NK-92 (cell line): ENCODE results near the gene TBXT.
"Not testable (repeated sequence)": the region's sequence is repeated elsewhere in the genome, so short reads cannot be mapped to it uniquely, and the experiment has no call there.

ENCODE experiments used
- DNase-seq: peaks from one replicate; lab custom pipeline; 2025; ENCODE audit not compliant: unreplicated experiment; lab: John Stamatoyannopoulos, UW

The TBXT gene, protein sequence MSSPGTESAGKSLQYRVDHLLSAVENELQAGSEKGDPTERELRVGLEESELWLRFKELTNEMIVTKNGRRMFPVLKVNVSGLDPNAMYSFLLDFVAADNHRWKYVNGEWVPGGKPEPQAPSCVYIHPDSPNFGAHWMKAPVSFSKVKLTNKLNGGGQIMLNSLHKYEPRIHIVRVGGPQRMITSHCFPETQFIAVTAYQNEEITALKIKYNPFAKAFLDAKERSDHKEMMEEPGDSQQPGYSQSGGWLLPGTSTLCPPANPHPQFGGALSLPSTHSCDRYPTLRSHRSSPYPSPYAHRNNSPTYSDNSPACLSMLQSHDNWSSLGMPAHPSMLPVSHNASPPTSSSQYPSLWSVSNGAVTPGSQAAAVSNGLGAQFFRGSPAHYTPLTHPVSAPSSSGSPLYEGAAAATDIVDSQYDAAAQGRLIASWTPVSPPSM

DNA sequence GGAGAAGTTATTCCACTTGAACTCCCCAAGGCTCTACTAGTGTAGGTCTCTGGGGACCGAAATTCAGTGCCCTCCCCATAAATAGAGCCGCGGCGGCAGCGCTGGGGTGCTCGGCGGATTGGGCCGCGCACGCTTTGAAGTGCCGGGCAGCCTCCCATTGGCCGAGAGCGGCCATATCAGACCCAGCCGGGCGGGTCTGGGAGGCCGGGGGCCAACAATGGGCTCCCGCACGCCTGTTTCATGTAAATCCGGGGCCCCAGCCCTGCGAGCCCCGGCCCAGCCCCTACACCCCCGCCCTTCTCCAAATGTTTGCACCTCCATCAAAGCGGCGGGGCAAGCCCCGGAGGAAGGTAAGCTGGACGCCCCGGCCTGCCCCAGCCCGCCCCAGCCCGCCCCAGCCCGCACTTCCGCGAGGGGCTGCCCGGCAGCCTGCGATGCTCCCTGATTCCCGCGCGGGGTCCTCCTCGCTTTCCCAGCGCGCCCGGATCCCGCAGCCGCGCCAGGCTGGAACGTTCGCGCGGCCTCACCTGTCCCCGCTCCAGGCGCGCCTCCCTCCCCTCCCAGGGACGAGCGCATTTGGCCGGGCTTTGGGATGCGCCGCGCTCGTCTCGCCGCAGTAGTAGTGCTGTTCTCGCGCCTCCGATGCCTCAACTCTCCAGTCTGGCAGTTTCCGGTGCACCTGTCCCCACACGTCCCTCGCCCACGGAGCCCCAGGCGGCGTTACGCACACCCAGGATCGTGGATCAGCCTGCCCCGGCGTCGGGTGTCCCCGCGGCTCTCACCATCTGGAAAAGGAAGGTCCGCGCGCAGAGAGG is at the start of gene TBXT:
TSS of gene TBXT (minus strand) at position 51 of the 815 bp plus-strand sequence. CDS start 260 bp downstream, outside the sequence.
- no peak for DNase-seq

DNA sequence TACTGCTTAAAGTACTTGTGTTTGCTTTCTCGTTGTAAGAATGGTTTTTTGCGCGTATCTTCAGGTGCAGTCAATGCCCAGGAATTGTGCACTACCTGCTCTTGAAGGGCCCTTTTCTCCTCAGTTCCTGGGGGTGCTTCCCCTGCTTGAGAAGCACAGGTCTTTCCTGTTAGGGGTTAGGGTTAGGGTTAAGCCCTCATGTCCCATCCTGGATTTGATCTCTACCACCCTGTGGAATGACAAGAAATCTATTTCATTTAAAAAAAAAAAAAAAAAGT is 39.6 kb upstream of the TBXT start:
- DNase-seq = no peak

DNA sequence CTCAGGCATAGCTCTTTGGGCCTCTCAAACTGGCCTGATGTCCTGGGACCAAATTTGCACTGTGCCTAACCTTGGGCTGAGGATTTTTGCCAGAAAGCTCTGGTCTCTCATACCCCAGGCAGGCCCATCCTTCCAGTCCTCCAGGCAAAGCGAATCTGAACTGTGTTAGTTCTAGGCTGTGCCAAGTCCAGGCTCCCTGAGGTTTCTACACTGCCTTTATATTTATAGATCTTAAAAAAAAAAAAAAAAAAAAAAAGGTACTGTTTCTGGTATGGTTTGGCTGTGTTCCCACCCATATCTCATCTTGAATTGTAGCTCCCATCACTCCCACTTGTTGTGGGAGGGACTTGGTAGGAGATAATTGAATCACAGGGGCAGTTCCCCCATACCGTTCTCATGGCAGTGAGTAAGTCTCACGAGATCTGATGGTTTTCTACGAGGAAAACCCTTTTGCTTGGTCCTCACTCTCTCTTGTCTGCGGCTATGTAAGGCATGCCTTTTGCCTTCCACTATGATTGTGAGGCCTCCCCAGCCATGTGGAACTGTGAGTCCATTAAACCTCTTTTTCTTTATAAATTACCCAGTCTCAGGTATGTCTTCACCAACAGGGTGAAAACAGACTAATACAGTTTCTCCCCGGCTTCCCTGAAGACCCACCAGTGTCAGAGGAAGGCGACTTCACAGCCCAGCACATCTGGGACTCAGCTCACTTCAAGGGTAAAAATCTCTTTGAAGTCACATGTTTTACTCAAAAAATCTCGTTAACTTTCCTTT is 39.0 kb upstream of the TBXT start:
- DNase-seq = no peak

DNA sequence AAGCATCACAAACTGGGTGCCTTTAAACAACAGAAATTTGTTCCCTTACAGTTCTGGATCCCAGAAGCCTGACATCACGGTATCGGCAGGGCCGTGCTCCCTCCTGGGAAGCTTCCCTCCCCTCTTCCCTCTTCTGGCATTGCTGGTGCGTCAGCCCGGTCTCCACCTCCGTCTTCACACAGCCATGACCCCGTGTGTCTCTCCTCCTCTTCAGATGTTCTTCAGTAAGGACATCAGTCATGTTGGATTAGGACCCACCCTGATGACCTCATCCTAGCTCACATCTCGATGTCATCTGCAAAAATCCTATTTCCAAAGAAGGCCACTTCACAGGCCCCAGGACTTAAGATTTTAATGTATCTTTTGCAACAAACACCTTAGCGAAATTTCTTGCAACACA is 38.4 kb upstream of the TBXT start:
- DNase-seq = no peak

DNA sequence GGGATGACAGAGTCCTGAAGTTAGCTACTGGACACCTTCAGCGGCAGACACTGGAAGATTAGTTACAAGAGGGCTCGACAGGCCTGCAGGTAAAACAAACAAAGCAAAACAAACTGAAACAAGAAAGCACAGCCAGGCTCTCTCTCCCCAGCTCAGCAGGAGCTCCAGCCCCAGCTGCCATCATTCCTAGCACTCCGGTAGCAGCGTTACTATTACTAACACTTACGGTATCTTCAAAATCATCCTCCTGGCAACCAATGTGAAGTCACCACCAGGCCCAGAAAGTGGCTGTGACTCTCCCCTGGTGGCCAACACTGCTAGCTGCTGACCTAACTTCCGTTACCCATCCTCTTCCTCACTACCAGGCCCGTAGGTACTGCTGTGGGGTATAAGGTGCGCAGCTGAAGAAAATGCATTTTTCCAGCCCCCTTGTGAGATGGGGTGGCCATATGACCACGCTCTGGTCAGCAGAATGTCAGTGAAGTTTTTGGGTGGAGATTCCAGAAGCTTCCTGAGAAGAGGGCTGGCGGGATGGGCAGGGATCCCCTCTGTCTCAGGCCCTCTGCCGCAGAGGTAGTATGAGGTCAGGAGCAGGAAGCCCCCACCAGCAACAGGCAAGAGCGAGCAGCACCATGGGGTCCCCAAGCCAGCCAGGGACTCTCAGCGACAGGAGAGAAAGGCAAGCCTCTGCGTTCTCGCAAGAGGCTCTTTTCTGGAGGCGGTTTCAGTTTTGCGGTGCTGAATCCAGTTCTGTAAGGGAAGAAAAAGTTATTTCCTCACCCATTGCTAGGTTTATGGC is 37.4 kb upstream of the TBXT start:
- DNase-seq = no peak

DNA sequence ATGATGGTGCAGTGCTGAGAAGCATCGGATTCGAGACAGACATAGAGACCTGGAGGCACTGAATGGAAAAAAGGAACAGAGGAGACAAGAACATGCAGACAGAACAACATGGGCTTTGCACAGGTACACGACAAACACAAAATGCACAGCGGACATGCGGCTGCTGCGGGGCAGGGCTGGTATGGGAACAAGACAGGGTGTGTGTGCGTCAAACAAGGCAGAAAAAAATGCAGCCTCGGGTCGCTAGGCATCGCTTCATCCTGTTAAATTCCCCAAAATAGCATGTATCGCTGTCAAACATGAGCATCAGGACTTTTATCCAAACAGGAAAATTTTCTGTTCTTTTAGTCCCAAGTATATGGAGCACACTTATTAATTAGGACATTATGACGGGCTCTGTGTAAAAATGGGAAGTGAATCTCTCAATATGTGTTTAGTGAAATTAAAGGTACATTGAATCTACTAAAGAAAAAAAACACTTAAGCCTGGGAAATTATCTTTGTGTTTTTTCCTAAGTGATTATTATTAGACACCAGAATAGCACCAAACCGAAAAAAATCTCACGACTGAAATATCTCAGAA is 36.1 kb upstream of the TBXT start:
- no peak for DNase-seq

DNA sequence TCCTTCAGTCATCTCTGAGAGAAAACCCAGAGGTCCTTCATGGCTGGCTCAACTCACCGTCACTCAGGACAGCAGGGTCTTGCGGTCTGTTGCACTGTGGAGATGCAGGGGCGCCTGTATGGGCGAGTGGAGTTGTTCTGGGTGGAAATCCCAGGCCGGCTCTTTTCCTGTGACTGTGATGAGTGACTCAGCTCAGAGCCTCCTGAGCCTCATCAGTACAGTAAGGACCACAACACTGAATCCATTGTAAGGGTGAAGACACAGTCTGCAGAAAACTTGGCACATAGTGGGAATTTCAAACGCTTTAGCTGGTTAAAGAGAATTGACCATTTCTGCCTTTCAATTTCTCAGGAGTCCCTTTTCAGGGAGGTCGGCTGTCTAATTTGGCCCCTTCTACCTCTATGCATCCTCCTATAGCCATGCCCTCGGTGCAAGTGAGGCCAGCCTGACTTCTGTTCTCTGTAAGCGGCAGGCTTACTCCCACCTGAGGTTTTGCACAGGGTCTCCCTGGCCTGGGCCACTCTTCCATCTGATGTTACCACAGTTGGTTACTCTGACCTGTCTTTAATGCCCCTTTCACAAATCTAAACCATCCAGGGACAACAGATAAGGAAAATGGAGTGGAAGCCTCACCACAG is 35.5 kb upstream of the TBXT start:
- DNase-seq = no peak

DNA sequence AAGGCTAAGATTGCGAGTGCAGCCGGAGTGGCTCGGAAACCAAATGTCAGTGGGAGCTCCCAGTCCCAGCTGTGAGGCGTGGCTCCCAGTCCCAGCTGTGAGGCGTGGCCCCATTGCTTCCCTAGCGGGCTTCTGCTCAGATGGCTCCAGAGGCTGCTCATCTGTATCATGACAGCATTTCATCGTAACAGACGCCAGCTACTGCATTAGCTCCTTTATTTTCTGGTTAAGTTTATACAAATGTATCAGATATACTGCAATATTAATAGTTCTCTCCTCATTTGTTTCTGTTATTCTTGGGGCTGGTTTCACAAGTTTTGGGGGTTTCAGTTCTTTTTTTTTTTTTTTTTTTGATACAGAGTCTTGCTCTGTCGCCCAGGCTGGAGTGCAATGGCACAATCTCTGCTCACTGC is 34.7 kb upstream of the TBXT start:
- DNase-seq = no peak

DNA sequence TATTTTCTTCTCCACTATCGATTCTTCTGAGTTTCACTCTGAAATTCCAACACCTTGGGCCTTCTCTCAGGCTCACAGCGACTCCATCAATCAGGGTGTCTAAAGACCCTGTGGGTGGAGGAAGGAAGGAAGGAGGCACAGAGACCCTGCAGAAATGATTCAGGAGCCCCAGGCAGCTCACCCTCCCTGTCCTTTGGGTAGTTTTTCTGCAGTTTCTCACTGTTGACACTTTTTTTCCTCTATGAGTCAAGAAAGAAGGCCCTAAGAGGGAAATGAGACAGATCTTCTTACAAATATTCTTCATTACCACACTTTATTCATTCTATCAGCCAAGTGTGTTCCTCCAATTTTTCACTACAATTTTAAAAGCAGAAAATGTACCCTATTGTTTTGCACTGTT is 34.2 kb upstream of the TBXT start:
- no peak for DNase-seq

DNA sequence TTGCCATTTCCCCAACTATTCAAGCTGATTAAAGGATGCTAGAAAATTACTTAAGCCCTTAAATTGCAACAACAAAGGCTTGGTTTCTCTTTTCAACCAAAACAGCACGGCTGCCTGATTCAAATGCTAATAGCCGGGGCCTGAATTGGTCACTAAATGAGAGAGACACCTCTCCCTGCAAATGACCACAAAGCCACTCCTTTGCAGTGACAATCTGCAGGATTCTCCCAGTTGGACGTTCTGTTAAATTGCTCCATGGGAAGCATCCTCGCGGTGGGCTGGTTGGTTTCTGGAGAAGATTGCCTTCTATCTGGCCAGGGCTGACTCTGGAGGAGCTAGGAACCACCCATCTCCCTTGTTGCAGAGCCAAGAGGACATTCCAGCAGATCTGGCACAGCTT is 29.7 kb upstream of the TBXT start:
- no peak for DNase-seq

DNA sequence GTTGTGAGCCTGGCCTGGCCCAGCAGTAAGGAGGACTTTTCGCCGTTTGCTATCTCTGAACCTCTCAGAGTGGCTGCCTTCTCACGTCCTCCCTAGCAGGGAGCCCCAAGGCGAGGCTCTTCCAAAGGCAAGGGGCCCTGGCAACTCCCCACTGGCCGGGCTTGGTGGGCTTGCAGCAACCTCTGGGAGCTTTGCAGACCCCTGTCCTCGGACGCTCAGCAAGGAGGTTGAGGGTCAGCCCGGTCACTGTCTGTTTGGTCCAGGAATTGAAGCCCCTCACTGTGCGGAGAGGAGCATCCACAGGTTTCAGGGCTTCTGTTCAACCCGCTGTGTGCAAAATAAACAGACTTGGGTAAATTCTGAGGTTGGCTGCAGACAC is 28.2 kb upstream of the TBXT start:
- no peak for DNase-seq

DNA sequence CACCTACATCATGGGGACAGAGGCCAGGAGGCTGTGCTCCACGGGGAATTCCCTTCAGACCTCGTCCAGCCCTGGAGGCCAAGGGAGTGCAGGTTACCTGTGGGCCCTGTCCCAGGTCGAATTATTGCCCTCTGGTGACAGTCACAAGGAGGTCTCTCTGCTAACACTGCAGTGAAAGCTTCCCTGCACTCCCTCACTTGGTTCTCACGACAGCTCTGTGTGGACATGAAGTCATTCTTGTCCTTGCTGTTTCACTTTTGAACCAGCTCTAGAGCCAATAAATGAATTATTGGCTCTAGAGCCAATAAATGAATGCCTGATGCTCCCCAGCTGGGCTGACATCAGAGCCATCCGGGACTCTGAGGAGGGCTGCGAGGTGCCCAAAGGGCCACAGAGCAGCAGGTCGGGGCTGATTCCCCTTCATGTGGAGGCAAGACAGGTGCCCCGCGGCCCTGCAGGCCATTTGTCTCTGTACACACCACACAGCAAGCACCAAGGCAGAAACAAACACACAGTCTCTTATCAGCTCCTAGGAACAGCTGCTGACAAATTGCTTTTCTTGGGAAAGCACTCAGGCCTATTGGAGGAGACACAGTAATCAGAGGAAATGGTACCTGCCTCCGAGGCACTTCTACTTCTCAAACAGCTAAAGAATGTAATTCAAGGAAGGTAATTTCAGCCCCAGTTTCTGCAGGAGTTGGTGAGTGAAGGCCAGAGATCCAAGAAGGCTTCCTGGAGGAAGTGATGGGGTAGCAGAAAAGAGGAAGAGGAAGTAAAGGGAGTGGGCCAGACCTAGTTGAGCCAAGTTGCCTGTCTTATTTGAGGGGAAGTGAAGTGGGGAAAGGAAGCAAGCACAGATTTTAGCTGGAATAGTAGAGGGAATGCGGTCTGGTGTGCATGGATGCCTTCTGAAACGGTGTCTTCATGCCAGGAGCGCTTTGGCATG is 27.5 kb upstream of the TBXT start:
- no peak for DNase-seq

DNA sequence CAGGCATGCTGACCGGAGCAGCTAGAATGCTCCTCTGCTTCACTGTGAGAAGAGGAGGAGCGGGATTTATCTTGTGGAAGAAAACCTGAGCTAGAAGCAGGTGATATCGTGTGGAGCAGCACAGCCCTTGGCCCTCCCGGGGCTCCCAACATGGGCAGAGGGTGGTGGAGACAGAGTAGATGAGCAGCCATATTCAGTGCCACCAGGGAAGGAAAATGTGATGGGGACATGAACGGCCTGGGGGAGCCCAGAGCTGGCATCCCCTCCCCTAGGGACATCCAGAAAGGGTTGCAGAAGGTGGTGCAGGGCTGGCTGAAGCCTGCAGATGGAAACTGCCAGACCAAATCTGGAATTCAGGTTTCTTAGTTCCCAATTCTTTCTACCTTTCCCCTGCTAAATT is 24.9 kb upstream of the TBXT start:
- DNase-seq = no peak

DNA sequence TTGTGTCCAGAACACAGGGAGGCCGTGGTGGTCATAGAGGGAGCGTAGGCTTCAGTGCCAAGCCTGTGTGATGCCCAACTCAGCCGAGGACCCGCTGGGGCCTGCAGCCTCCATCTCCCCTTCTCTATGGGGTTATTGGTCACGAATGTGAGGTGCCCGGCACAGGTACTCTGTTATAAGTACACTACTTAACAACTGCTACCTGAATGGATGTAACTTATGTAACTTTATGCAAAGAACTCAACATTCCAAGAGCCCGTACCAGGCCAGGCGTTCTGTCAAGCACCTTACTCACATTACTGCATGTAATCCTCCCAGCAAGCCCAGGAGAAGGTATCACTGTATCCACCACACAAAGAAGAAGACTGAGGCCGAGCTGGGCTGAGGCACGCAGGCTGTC is 24.5 kb upstream of the TBXT start:
- DNase-seq = no peak

DNA sequence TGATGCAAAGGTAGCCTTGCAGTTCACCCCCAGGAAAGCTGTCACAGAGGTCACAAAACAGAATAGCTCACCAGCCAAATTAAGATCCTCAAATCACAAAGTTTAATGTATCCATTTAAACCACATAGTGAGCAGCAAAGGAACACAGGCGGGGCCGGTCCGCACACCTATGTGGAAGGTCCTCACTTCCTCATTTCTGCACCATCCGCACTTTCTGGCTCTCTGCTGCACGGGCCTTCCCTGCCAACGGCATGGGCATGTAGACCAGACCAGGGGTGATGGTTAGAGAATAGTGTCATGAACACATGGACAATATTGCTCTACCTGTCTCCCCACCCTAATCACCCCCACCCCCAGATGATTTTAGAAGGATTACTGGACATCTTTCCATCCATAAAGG is 12.1 kb upstream of the TBXT start:
- no peak for DNase-seq

DNA sequence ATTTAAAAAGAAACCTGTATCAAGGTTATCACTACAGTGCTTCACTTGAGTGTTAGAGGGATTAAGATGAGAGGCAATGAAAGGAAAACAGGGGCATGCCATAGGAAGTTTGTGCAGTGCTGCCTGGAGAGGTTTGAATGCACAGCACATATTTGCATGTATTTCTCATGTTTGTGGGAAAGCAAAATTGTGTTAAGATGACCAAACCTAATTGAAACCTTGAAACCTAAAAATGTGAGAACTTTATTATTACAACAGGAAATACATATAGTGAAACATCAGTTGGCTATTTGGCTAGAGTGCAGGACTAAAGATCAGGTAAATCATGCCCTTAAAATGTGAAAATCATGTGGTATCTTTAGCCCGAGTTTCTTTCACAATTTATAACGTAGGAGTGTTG is 8.5 kb upstream of the TBXT start:
- no peak for DNase-seq

DNA sequence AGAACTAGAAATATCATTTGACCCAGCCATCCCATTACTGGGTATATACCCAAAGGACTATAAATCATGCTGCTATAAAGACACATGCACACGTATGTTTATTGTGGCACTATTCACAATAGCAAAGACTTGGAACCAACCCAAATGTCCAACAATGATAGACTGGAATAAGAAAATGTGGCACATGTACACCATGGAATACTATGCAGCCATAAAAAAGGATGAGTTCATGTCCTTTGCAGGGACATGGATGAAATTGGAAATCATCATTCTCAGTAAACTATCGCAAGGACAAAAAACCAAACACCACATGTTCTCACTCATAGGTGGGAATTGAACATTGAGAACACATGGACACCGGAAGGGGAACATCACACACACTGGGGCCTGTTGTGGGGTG is 7.4 kb upstream of the TBXT start:
- not testable (repeated sequence) for DNase-seq

DNA sequence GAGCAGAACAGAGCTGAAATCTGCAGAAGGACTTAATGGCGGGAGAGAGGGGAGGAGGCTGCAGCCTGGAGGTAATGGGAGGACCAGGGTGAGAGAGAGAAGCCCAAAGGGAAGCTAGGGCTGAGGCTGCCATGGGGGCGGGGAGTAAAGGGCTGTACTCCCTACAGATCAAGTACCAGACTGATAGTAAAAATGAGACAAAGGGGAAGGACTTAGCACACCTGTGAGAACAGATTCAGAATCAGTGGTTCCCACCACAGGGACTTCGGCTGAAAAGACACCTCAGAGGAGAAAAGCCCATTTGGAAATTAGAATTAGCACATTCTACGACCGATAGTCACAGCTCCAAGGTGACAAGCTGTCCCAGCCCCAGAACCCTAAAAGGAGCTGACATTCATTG is 6.4 kb upstream of the TBXT start:
- no peak for DNase-seq

DNA sequence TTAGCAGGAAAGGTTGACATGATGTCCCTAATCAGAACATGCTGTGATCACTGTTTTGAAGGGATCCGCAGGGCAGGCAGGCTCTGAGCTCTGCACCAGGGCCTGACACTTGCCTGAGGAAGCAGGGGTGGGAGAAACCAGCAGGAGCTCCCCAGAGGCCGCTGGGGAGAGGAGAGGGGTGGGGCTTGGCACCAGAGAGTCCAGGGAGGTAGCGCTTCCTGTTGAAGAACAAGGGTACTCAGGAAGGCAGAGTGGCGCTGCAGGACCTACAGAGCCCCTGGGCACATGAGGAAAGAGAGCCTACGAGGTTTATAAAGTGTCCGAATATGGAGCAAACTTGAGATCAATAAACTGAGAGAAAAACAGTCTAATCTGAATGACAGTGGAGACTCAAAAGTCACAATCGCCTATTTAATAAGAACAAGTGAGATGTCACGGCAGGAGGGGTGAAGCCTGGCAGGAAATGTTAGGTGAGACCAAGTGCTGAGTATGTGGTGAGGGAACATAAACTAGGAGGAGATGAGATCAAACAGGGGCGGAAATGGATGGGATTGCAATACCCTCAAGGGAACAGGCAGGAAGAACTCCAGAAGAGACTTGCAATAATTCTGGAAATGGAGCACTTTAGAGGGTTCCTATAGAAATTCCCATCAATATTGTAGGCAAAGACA is 5.8 kb upstream of the TBXT start:
- no peak for DNase-seq
